Peyer's patch (tissue), 4 donors: ENCODE results near the gene RNF123. TPM values are rescaled to one million over a fixed set of nuclear protein-coding genes. Genes with fewer than 3 reads are reported as not detected.

Source experiments
- DNase-seq, 3 donors: peaks; one replicate each; pipeline ENCODE4 v3.0.0-alpha.2; 2017 to 2019
- H3K27ac ChIP-seq, 4 donors: fragments of 200-600 bp; sonication (generic); one replicate each; pipeline ENCODE4 v1.5.1; 2016 to 2019
- H3K27me3 ChIP-seq, 2 donors: fragments of 200-600 bp; sonication (generic); one replicate each; pipeline ENCODE4 v1.5.1; 2019
- H3K36me3 ChIP-seq, 3 donors: fragments of 200-600 bp; sonication (generic); one replicate each; pipeline ENCODE4 v1.5.1; 2016 to 2019
- H3K4me1 ChIP-seq, 4 donors: fragments of 200-600 bp; sonication (generic); one replicate each; pipeline ENCODE4 v1.5.1; 2016 to 2019
- H3K4me3 ChIP-seq, 4 donors: fragments of 200-600 bp; sonication (generic); 1 replicate in 3 of 4; 2 replicates in 1 of 4; pipeline ENCODE4 v1.5.1; 2016 to 2019; ENCODE audit warnings: mild to moderate bottlenecking in 1 of 4
- H3K9me3 ChIP-seq, 4 donors: fragments of 200-600 bp; sonication (generic); one replicate each; pipeline ENCODE4 v1.5.1; 2016 to 2019; ENCODE audit warnings: mild to moderate bottlenecking in 1 of 4
- CTCF ChIP-seq, 6 experiments: fragments of 450-650 bp in 4 of 6; fragments of 200-600 bp in 2 of 6; sonication (generic) in 1 of 6; IDR thresholded peaks; one replicate each; pipeline ENCODE4 v1.5.1; 2017 to 2019; ENCODE audit warnings: antibody characterized with exemption in 6 of 6, mild to moderate bottlenecking in 3 of 6, moderate library complexity in 1 of 6
- POLR2A ChIP-seq, 2 donors: fragments of 450-650 bp; IDR thresholded peaks; one replicate each; pipeline ENCODE4 v1.5.1; 2017; ENCODE audit warnings: antibody characterized with exemption in 2 of 2, mild to moderate bottlenecking in 2 of 2, moderate library complexity in 2 of 2
- total RNA-seq, 4 donors: library from RNA; depleted of rRNA; stranded (reverse); fragments of >200 nt; gene quantifications; one replicate each; pipeline ENCODE4 v1.1.0, GENCODE V29; 2016

The RNF123 gene
- total RNA-seq, 4 donors from 2014 or later: 74.3 to 101 (median 84.3) TPM

GRCh38 chr3:49714728-49715550 lies 25.6 kb downstream of the RNF123 start:
- no peak for DNase-seq
- peaks cover 0 to 37% (median 0%) of the 10 kb centered on the region in 3 donors for H3K36me3 ChIP-seq
- H3K4me1 ChIP-seq: peaks cover 0 to 15% (median 3%) of the 10 kb centered on the region in 4 donors

GRCh38 chr3:49715611-49716121 lies 26.3 kb downstream of the RNF123 start:
- peaks cover 0 to 23% (median 3%) of the 10 kb centered on the region in 4 donors for H3K4me1 ChIP-seq
- TF ChIP-seq CTCF (IDR thresholded peaks at IDR 0.05) (no peak), POLR2A (IDR thresholded peaks at IDR 0.05) (no peak)
- DNase-seq: no peak
- H3K9me3 ChIP-seq: no peaks in the 10 kb centered on the region
- no peaks in the 10 kb centered on the region for H3K27me3 ChIP-seq
- H3K4me3 ChIP-seq: no peak overlapping the region
- peaks cover 0 to 39% (median 0%) of the 10 kb centered on the region in 3 donors for H3K36me3 ChIP-seq
- no peak overlapping the region for H3K27ac ChIP-seq

More at GRCh38 chr3:49714728-49715550, 25.6 kb downstream of the RNF123 start:
- H3K27me3 ChIP-seq: no peaks in the 10 kb centered on the region
- TF ChIP-seq CTCF (IDR thresholded peaks at IDR 0.05) (no peak), POLR2A (IDR thresholded peaks at IDR 0.05) (no peak)
- no peak overlapping the region for H3K27ac ChIP-seq
- no peaks in the 10 kb centered on the region for H3K9me3 ChIP-seq
- no peak overlapping the region for H3K4me3 ChIP-seq

- peaks cover 0 to 44% (median 0%) of the 10 kb centered on the region in 3 donors for H3K36me3 ChIP-seq
- DNase-seq: no peak
Observed at GRCh38 chr3:49716169-49716568, 26.8 kb downstream of the RNF123 start.

GRCh38 chr3:49716691-49717210 lies 27.4 kb downstream of the RNF123 start:
- no peak for DNase-seq
- no peak overlapping the region for H3K27ac ChIP-seq
- no peak overlapping the region for H3K4me3 ChIP-seq
- H3K27me3 ChIP-seq: no peaks in the 10 kb centered on the region
- H3K36me3 ChIP-seq: peaks cover 0 to 50% (median 0%) of the 10 kb centered on the region in 3 donors
- H3K9me3 ChIP-seq: no peaks in the 10 kb centered on the region
- H3K4me1 ChIP-seq: peaks cover 0 to 34% (median 3%) of the 10 kb centered on the region in 4 donors
- no peak for TF ChIP-seq POLR2A (IDR thresholded peaks at IDR 0.05)
- no peak for TF ChIP-seq CTCF (IDR thresholded peaks at IDR 0.05)

More at GRCh38 chr3:49716169-49716568, 26.8 kb downstream of the RNF123 start:
- Histone ChIP-seq H3K4me3 (no peak overlapping the region), H3K4me1 (peaks cover 0 to 28% (median 3%) of the 10 kb centered on the region in 4 donors), H3K27me3 (no peaks in the 10 kb centered on the region), H3K27ac (no peak overlapping the region), H3K9me3 (no peaks in the 10 kb centered on the region)
- no peak for TF ChIP-seq CTCF (IDR thresholded peaks at IDR 0.05)
- TF ChIP-seq POLR2A (IDR thresholded peaks at IDR 0.05): no peak

GRCh38 chr3:49717211-49717958 lies 28.0 kb downstream of the RNF123 start:
- no peak overlapping the region for H3K4me3 ChIP-seq
- peaks cover 0 to 40% (median 3%) of the 10 kb centered on the region in 4 donors for H3K4me1 ChIP-seq
- H3K9me3 ChIP-seq: no peaks in the 10 kb centered on the region
- no peak overlapping the region for H3K27ac ChIP-seq
- no peaks in the 10 kb centered on the region for H3K27me3 ChIP-seq
- peaks cover 0 to 50% (median 0%) of the 10 kb centered on the region in 3 donors for H3K36me3 ChIP-seq
- peak in 1 of 3 donors; percentile 46 for DNase-seq
- no peak for TF ChIP-seq CTCF (IDR thresholded peaks at IDR 0.05)
- no peak for TF ChIP-seq POLR2A (IDR thresholded peaks at IDR 0.05)
